GF-D8 (cell line): Measurements from ENCODE around the gene TBC1D22A.

Source experiments
- DNase-seq: peaks from one replicate; lab custom pipeline; 2025; lab: John Stamatoyannopoulos, UW

The TBC1D22A gene

DNA sequence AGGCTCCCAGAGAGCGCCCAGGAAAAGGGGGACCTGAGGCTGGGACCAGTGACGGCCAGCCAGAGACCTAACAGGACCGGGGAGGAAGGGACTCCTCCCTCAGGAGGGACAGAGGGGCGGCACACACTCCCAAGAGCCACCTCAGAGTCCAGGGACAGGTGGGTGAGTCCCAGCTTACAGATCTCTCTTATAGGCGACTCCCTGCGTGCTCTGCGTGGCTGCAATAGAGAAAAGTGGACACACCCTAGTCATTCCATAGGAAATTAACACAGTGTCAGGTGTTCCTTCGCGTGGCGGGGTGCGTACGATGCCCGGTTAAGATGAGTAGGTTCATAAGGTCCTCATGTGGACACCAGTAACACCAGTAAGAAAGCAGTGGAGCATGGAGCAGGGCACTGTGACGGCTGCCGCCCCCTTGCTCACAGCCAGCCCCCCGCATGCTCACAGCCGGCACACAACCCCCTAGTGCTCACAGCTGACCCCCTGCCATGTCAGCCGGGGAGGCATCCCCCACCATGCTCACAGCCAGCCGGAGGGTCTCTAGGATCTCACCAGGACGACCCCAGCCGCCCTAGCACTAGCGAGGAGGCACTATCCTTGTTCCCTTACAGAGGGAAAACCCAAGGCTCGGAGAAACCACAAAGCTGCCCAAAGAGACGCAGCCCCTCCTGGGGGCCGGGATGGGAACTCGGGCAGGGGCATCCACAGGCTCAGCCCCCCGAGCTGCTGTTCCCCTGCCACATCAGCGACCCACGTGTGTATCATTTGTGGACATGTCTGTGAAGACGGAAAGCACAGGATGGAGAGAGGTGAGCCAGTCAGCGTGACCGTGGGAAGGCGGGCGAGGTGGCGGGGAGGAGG is 426.8 kb downstream of the TBC1D22A start:
- DNase-seq = no peak

DNA sequence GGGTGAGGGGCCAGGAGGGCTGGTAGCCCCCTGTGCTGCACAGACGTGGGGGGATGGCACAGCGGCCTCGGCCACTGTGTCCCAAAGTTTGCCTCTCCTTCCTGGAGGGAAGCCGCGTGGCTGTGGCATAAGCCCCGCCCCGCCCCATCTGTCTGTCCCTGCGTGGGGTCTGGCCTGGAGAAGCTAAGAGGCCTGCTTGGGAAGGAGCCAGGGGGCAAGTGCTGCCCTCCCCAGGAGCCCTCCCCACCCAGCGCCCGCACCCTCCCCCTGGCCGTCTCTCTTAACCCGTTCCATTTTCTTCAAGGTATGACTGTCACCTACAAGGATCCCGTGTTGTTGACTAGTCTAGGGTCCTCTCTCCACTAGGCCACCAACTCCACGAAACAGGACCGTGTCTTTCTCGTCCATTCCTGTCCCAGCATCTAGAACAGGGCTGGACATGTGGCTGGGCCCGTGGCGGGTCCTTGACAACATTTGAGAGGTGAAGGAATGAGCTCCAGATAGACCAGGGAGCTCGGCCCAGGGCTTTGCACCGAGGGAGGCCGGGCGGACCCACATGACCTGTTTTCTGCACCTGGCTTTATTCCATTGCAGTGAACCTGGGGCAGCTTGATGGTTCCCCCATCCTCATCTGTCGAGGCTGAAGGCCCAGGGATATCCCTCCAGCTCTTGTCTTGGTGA is 428.0 kb downstream of the TBC1D22A start:
- no peak for DNase-seq

DNA sequence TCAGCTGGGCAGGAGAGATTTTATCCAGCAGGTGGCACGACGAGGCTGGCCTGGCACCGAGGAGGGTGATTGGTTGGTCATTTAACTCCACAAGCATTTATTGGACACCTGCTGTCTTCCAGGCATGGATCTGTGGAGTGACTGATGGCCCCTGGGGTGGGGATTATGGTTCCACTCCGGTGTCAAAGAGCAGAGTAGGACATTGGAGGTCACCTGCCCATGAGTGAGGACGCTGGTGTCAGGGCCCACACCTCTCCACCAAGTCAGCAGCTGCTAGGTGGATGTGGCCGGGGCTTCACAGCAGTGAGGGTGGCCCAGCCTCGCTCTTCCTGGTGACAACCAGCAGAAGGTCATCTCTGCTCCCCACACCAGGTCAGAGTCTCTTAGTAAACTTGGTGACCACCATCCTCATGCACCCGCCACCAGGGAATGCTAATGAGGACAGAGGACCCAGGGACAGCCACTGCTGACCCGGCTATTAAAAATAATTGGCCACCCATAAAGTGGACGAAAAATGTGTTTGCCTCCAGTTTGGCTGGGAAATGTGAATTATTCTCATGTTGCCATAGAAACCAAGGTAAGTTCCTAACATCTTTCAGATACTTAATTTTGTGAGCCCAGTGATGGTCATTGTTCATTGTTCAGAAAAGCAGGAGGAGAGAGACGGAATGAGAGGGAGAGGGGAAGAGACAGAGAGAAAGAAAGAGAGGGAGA is 428.7 kb downstream of the TBC1D22A start:
- no peak for DNase-seq

DNA sequence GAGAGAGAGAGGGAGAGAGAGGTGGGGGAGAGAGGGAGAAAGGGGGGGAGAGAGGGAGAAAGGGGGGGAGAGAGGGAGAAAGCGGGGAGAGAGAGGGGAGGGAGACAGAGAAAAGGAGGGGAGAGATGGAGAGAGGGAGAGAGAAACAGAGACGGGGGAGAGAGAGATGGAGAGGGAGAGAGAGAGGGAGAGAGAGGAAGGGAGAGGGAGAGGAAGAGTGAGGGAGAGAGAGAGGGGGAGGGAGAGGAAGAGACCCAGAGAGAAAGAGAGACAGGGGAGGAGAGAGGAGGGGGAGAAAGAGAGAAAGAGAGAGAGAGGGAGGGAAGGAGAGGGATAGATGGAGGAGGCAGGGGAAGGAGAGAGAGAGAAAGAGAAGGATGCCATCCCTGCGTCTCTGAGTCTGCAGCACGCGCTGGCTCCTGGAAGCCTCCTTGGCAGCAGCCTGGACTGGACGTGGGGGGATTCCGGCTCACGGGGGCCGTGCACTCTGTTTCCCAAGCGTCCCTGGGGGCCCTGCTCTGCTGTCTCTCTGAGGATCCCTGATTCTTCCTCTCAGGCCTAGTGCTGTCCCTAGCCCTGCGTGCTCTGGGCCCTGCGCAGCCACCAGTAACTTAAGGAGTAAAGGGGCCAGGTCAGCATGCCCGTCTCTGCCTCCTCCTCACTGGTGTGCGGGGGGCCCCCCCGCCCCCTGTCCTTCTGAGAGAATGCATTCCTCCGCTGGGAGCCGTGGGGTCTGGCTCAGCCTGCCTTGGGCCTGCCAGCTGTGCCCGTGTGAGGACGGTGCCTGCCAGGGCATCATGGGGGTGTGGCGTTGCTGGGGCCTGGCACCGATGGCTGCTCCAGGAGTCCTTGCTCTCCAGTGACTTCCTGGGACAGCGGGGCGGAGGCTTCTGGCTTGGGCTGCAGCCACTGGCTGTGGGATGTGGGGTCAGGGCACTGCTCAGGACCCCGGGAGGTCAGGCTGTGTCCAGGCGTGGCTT is 429.5 kb downstream of the TBC1D22A start:
- DNase-seq = no peak

DNA sequence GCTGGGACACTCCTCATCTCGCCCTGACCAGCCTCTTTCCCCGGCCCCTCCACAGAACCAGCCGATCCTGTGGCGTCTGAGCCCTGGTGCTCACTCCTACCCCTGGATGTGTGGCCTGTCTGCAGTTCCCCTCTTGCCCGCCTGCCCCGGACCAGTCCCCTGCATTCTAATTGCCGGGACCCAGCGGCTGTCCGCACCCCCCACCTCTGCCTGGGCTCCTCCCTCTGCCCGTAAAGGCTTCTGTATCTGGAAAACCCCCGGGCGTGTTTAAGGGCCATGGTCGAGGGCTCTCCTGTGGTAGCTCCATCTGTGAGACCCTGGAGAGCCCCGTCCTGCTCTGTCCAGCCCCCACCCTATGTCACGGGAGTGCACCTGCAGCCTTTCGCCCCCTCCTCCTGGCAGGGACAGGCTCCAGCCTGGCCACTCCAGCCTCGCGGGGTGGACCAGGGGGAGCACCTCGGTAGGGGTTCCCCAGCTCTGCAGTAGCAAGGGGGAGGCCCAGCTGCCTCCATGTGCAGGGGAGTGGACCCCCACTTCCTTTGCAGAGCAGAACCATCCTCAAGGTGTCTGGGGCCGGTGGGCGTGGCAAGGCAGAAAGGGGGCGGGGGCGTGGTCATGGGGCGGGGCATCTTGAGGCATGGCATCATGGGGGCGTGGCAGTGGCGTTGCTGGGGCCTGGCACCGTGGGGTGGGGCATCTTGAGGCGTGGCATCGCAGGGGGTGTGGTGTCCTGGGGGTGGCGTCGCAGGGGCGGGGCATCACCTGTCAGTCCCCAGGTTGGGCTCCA is 430.4 kb downstream of the TBC1D22A start:
- no peak for DNase-seq

DNA sequence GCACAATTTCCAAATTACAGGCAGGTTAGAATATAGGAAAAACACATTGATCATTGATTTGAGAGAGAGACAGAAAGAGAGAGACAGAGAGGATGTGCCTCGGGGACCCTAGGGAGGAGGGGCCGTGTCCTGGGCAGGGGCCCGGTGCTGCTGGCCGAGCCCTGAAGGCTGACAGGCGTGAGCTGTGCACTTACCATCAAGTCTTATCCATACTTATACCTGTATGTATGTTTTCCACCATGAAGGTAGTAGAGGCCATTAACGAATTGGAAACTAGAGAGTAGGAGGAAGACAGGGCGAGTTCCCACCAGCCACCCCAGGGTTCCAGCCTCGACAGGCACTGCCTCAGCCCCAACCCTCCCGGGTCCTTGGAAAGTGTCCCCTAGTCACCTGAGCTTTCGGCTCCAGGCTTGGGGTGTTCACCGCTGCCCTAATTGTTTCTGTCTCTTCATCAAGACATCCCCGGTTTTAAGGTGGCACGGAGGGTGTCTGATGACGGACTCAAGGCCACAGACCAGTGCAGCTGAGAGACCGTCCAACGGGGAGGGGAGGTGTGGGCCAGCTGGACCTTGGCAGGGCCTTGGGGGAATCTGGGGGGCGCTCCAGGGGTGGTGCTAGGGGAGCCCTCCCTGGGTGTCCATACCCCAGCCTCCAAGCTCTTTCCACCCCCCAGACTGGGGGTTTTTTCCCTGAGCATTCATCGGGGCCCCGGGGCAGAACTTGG is 431.3 kb downstream of the TBC1D22A start:
- no peak for DNase-seq

DNA sequence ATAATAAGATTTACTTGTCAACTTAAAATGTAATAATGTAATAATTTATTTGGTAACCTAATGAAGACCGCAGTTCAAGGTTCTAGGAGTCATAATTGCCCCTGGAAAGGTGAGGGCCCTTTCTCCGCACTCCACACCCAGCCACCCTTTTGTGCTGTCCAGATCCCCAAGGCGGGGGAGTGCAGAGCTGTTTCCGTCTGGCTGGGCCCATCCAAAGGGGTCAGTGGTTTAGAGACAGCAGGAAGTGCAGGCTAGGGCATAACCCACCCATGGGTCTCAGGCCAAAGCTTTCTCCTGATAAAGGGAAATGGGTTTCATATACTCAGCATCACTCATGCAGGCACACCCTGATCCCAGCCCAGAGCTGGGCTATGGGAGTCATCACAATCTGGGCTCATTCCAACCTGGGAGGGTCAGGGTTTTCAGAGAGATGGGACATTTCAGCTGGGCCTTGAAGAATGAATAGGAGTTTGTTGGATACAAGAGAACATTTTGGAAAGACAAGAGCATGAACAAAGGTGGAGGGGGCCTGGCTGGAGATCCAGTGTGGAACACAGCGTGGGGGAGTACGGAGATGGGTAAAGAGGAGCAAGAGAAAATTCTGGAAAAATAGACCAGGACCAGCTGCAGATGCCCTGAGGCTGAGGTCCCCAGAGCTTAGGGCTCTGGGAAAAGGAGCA is 432.2 kb downstream of the TBC1D22A start:
- no peak for DNase-seq

DNA sequence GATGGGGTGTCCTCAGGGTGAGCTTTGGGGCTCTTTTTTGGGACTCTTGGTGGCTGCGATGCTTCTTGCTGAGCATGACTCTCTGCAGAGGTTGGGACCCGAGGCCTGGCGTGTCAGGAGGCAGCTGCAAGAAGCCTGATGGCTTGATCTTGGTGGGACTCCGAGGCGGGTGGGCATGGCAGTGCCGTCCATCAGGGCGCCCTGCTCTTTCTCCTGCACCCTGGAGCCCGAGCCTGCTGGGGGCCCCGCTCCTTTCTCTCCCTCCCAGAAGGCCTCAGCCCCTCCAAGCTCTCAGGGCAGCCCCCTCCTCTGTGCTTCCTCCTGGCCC is 432.7 kb downstream of the TBC1D22A start:
- no peak for DNase-seq

DNA sequence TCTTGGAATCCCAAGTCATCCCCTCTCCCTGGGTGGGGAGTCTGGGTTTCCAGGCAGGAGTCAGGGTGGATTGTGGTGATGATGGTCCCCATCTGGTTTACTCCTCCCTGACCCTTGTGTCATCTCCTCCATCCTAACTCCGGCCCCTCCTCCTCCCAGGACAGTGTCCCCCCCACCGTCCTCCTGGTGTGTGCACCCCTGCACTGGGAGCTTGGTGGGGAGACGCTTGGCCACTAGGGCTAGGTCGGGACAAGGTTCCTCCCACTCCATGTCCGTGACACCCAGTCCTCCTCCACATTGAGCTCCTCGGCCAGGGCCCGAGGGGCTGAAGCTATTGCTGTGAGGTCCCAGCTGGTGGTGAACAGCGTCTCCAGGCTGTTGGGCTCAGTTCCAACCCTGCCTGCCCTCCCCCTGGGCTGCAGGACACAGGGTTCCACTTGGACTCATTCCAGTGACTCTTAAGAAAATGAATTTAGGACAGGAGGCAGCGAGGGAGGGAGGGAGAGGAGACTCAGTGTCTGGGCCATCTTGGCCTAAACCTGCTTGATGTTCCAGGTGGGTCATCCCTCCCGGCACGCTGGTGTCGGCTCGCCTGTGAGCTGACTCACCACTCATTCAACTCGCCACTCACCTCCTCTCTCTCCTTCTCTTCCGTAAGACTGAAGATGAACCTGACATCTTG is 433.2 kb downstream of the TBC1D22A start:
- no peak for DNase-seq

DNA sequence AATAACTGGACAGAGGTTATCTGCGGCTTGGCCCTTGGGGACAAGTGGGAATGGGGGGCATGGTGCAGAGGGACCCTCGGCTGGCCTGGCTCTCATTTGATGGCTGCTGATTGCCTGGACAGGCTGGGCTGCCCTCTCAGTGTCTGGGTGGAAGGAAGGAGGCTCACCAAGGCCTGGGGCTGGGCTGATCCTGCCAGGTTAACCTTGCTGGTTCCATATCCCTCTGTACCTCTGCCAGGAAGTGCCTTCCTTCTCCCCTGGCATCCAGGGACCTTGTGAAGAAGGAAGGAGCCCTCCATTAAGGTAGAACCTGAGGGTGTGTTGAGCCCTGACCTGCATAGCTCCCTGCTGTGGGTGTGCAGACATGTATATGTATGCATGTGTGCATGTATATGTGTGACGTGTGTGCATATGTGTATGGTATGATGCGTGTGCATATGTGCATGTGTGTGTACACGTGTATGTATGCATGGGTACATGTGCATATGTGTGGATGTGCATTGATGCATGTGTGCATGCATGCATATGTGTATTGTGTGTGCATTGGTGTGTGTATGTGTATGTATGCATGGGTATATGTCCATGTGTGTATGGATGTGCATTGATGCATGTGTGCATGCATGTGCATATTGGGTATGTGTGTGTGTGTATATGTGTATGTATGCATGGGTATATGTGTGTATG is 433.9 kb downstream of the TBC1D22A start:
- DNase-seq = no peak

DNA sequence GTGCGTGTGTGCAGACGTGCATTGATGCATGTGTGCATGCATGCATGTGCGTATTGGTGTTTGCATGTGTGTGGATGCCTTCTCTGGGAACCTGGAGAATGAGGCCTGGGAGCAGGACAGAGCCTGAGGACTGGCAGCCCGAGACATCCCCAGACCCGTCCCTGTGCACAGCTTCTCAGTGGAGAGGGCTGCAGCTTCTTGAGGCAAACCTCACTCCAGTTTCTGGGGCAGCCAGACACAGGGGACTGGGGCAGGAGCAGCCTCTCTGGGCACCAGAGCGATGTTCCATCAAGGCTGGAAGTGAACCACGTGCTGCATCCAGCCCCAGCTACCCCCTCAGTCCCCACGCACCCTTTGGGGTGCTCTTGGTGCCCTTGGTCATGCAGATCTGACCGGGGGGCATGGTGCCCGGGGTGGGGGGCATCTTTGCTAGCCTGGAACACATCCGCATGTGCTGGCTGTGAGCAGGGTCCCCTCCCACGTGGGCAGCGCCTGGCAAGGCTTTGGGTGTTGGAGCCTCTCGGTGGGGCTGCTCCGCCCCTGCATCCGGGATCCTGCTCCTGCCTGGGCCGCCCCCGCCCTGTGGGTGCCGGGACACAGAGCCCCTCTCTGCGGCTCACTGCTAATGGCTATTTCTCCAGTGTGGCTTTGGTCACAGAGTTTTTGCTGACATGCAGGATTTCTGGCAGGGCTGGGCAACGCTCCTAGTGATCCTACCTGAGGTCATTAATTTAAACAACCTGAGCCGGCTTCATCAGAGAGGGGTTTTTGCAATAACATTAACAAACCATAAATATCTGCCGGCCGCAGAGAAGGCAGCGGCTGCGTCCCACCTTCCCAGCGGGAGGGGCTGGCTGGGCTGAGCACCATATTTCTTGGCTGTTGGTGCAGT is 434.7 kb downstream of the TBC1D22A start:
- DNase-seq = no peak

DNA sequence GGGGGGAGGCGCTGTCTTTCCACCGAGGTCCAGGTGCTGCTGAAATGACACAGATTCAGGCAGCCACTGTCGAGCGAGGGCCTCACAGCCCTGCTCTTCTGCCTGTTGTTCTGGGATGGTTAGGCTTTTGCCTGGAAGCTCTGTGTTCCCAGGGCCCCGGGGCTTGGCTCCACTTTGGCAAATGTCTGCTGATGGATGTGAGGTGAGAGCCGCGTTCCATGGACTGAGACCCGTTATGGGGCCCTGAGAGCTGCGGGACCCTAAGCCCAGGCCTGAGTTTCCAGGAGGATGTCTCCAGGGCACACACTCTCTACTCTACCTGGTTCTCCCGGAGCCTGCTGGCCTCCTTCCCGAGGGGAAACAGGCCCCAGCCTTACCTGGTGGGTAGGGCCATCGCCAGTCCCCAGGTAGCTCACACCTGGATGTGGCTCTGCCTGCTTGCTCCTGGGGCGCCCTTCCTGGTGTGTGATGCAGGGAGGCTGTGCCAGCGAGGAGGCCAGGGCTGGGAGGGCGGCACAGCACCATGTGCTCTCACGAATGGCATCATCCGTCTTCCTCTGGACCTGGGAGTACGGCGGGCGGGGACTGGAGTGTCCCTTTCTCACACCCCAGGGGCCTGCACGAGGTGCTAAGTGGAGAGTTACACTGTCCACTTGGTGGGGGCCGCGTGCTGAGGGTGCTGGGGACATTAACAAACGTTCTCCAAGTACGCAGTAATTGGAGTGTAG is 435.5 kb downstream of the TBC1D22A start:
- no peak for DNase-seq

DNA sequence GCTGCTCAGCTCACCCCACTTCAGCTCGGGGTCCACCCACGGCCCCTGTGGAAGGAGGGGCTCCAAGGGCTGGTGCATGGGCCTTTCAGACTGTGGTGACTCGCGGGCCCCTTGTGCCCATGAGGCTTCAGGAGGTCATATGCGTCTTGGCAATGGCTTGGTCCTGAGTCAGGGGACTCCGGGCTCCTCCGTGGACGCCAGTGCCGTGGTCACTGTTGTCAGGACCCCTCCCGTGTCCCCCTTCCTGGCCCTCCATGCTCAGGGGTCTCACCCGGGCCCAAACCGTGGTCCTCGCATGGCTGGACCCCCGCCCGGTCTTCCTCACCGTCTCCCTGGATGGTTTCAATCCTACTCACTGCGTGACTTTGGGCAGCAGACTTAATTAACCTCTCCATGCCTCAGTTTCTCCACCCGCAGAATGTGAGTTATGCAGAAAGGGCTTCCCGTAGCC is 436.4 kb downstream of the TBC1D22A start:
- DNase-seq = no peak

DNA sequence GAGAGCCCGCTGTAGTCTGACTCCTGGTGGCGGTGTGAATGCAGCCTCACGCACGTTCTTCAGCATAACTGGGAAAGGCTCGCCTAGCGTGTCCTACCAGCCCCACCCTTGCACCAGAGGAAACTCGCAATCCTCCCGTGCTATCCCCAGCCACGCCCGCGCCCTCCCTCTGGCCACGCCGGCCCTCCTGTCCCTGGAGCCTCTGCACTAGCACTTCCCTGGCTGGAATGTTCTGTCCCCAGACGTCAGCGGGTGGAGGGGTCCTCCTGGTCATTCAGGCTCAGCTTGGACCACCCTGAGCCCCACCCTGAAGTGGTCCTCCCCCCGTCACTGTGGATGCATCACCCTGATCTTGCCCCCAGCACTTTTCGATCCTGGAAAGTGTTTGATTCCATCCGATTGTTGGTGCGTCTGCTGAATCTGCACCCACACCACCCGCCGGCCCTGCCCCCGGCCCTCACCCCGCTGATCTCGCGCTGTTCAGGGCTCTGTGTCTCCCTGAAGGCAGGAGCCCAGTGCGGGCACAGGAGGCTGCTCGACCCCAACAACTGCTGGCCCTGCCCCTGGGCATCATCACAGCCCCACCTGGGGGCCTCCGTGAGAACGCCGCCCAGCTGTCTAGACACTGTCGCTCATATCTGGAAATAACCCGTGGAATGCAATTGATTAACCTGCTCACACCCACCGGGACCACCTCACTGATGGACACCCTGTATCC is 437.0 kb downstream of the TBC1D22A start:
- DNase-seq = no peak

DNA sequence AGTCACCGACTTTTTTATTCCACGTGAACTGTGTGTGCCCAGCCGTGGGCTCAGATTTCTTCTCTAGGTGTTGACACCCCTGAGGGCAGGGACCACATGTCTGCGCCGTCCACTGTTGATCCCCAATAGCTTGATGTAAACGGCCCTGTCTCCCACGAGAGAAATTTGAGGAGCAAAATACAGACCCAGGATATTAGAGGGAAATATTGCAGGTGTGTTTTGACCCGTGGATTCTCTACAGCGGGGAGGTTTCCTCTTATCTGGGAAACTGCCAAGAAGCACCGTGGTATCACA is 437.5 kb downstream of the TBC1D22A start:
- no peak for DNase-seq
